HG03025 (cell line): ENCODE results near the gene ZGPAT.

ENCODE experiments used
- ATAC-seq: cut with Tn5 transposase; IDR thresholded peaks from one replicate; pipeline ENCODE4 v1.9.1; 2021; ENCODE audit warnings: mild to moderate bottlenecking, moderate library complexity; ENCODE audit not compliant: unreplicated experiment, low FRiP score

The ZGPAT gene

DNA sequence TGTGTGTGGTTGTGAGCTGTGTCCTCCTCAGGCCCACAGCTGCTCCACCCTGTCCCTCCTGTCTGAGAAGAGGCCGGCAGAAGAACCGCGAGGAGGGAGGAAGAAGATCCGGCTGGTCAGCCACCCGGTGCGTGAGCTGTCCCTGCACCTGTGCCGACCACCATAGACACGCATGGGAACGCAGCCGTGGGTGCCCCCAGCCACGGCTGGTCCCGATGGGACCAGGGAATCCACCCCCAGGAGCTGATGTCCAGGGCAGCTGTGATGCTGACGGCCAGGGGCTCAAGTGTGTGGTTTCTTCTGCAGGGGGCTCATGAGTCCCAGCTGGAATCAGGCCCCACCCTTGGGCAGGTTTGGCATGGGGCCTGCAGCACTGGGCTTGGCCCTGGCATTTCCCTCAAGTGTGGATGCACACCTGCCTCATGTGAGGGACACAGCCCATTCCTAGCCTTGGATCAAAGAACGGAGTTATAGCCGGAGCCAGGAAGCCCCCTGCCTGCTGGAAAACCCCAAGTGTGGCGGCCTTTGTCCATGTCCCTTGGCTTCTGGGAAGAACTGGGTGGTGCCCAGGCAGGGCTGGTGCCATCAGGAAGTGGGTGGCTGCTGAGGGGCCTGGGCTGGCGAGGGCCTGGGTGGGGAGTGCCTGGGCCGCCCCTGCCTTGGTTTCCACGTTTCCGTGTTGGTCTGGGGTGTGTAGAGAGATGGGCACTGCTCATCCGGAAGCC lies 16.0 kb upstream of the ZGPAT start:
- no peak for ATAC-seq

GRCh38 chr20:63692436-63693082 lies 15.3 kb upstream of the ZGPAT start:
- ATAC-seq: no peak

GRCh38 chr20:63693083-63693732 lies 14.6 kb upstream of the ZGPAT start:
- ATAC-seq: no peak

DNA sequence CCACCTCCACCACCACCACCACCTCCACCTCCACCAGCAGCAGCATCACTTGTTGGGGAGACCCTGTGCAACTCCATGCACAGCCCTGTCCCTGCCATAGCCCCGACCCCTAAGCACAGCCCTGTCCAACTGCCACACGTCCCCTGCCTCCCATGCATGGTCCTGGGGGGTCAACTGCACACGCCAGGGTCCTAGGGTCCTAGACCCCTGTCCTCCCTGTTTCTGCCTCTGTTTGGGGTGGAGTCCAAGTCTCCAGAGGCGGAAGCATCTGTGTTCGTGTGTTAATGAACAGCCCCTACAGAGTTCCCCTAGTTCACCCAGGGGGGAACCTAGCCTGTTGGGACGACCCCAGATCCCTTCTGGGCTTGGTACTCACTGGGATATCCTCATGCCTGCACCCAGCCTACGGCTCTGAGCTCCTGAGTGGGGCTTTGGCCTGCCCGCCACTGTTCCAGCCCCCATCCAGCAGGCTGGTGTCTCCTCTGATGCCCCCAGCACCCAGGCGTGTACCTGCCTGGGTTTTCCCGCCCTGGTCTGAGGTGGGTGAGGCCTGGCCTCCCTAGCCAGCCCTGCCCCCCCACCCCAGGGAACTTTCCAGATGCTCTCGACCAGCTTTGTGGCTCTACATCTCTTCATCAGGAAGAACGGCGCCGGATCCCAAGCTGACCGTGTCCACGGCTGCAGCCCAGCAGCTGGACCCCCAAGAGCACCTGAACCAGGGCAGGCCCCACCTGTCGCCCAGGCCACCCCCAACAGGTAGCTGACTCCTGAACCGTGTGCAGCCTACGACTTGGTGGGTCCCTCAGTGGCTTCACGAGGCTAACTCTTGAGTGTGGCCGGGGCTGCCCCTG lies 13.9 kb upstream of the ZGPAT start:
- no peak for ATAC-seq

DNA sequence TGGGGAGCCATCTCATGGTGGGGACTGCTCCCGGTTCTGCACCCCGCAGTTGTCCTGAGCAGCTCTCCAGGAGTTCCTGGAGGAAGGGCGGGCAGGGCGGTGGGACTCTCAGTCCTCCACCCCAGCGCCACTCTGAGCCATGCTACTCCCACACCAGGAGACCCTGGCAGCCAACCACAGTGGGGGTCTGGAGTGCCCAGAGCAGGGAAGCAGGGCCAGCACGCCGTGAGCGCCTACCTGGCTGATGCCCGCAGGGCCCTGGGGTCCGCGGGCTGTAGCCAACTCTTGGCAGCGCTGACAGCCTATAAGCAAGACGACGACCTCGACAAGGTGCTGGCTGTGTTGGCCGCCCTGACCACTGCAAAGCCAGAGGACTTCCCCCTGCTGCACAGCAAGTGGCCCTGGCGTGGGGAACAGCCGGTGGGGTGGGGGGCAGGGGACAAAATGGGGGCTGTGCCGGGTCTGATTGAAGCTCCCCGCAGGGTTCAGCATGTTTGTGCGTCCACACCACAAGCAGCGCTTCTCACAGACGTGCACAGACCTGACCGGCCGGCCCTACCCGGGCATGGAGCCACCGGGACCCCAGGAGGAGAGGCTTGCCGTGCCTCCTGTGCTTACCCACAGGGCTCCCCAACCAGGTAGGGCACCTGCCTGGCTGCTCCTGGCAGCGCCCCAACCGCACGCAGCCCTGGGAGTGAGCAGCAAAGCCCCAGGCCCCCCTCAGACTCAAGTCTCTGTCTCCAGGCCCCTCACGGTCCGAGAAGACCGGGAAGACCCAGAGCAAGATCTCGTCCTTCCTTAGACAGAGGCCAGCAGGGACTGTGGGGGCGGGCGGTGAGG lies 13.0 kb upstream of the ZGPAT start:
- no peak for ATAC-seq

- no peak for ATAC-seq
These were observed 12.2 kb upstream of the ZGPAT start for GRCh38 chr20:63695424-63696305.

- no peak for ATAC-seq
These were observed 11.6 kb upstream of the ZGPAT start for GRCh38 chr20:63696306-63696627.

DNA sequence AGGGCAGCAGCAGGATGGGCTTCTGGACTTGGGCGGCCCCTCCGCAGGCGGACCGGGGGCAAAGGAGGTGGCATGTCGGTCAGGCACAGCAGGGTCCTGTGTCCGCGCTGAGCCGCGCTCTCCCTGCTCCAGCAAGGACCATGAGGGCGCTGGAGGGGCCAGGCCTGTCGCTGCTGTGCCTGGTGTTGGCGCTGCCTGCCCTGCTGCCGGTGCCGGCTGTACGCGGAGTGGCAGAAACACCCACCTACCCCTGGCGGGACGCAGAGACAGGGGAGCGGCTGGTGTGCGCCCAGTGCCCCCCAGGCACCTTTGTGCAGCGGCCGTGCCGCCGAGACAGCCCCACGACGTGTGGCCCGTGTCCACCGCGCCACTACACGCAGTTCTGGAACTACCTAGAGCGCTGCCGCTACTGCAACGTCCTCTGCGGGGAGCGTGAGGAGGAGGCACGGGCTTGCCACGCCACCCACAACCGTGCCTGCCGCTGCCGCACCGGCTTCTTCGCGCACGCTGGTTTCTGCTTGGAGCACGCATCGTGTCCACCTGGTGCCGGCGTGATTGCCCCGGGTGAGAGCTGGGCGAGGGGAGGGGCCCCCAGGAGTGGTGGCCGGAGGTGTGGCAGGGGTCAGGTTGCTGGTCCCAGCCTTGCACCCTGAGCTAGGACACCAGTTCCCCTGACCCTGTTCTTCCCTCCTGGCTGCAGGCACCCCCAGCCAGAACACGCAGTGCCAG lies 11.0 kb upstream of the ZGPAT start, which contains the start of gene TNFRSF6B:
TSS of gene TNFRSF6B (plus strand) at position 25 of the 729 bp plus-strand sequence. CDS start at position 141, 116 bp downstream.
- ATAC-seq: no peak

DNA sequence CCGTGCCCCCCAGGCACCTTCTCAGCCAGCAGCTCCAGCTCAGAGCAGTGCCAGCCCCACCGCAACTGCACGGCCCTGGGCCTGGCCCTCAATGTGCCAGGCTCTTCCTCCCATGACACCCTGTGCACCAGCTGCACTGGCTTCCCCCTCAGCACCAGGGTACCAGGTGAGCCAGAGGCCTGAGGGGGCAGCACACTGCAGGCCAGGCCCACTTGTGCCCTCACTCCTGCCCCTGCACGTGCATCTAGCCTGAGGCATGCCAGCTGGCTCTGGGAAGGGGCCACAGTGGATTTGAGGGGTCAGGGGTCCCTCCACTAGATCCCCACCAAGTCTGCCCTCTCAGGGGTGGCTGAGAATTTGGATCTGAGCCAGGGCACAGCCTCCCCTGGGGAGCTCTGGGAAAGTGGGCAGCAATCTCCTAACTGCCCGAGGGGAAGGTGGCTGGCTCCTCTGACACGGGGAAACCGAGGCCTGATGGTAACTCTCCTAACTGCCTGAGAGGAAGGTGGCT lies 10.4 kb upstream of the ZGPAT start:
- no peak for ATAC-seq

GRCh38 chr20:63697868-63698545 lies 9.8 kb upstream of the ZGPAT start:
- ATAC-seq: no peak

GRCh38 chr20:63698739-63699465 lies 8.9 kb upstream of the ZGPAT start:
- no peak for ATAC-seq

- no peak for ATAC-seq
These were observed 8.2 kb upstream of the ZGPAT start for GRCh38 chr20:63699466-63700198.

DNA sequence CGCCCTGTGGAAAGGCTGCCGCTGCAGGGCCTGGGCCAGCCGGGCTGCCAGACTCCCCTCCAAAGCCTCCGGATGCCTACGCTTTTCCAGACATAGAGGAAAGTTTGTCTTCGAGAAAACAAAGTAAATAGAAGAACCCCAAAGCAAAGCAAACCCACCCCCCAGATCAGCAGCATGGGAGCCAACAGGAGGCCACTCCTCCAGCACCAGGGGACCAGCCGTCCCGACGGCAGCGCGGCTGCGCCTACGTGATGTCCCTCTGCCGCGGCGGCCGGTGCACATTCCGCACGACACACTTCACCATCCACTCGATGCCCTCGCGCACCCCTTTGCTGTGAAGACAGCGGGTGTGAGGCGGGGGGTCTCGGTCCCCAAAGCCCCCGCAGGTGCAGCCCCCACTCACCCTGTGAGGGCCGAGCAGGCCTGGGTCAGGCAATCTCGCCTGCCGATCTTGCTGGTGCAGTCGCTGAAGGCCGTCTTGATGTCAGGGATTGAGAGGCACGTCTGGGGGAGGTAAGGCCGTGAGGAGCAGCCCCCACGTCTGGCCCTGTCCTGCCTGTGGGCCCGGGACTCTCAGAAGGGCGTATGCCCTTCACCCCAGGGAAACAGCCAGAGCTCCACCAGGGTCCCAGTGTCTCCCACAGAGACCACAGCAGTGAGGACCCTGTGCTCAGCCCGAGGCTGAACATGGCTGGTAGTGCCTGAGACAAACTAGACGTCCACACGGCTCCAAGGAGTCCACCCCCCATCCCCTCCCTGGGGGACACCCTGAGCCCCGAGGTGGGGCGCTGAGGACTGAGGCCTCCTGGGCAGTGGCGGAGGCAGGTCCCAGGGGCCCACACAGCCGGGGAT lies 7.4 kb upstream of the ZGPAT start:
- no peak for ATAC-seq

GRCh38 chr20:63701051-63701328 lies 6.8 kb upstream of the ZGPAT start:
- no peak for ATAC-seq

- no peak for ATAC-seq
These were observed 6.4 kb upstream of the ZGPAT start for GRCh38 chr20:63701329-63702035.
